Heart left ventricle (tissue), 16 donors: ENCODE results near the gene SPCS2. TPM values are rescaled to one million over a fixed set of nuclear protein-coding genes. Genes with fewer than 3 reads are reported as not detected.
"Not testable (repeated sequence)": the region's sequence is repeated elsewhere in the genome, so short reads cannot be mapped to it uniquely, and the experiment has no call there.

Source experiments
- ATAC-seq, 4 donors: fragments of 200-7000 bp; cut with Tn5 transposase; one replicate each; pipeline ENCODE4 v1.9.1; 2020 to 2022; ENCODE audit warnings: moderate library complexity in 4 of 4, mild to moderate bottlenecking in 3 of 4, moderate number of reproducible peaks in 1 of 4
- DNase-seq, 5 donors: peaks; one replicate each; pipeline ENCODE4 v3.0.0-alpha.2; 2020
- H3K27ac ChIP-seq, 12 donors: fragments of 200-600 bp; sonication (generic) in 4 of 12; one replicate each; pipeline versions ENCODE4 v1.5.0 to v1.8.0; 2016 to 2022; ENCODE audit warnings: mild to moderate bottlenecking in 2 of 12
- H3K27me3 ChIP-seq, 9 donors: fragments of 200-600 bp; sonication (generic) in 2 of 9; one replicate each; pipeline versions ENCODE4 v1.5.1 to v1.8.0; 2016 to 2022; ENCODE audit warnings: mild to moderate bottlenecking in 3 of 9
- H3K36me3 ChIP-seq, 9 donors: fragments of 200-600 bp; sonication (generic) in 2 of 9; one replicate each; pipeline versions ENCODE4 v1.5.0 to v1.8.0; 2018 to 2022; ENCODE audit warnings: mild to moderate bottlenecking in 2 of 9
- H3K4me1 ChIP-seq, 12 donors: fragments of 200-600 bp; sonication (generic) in 4 of 12; one replicate each; pipeline versions ENCODE4 v1.5.0 to v1.8.0; 2016 to 2022; ENCODE audit warnings: mild to moderate bottlenecking in 3 of 12
- H3K4me3 ChIP-seq, 12 donors: fragments of 200-600 bp; sonication (generic) in 4 of 12; one replicate each; pipeline versions ENCODE4 v1.5.0 to v1.8.0; 2017 to 2022; ENCODE audit warnings: mild to moderate bottlenecking in 9 of 12, moderate library complexity in 4 of 12
- H3K9me3 ChIP-seq, 12 donors: fragments of 200-600 bp; sonication (generic) in 4 of 12; one replicate each; pipeline versions ENCODE4 v1.5.0 to v1.8.0; 2016 to 2022; ENCODE audit warnings: mild to moderate bottlenecking in 1 of 12
- CTCF ChIP-seq, 12 donors: fragments of 200-600 bp; sonication (generic) in 4 of 12; IDR thresholded peaks; one replicate each; pipeline versions ENCODE4 v1.5.0 to v1.8.0; 2018 to 2022; ENCODE audit warnings: antibody characterized with exemption in 12 of 12, mild to moderate bottlenecking in 5 of 12
- POLR2A ChIP-seq, 2 donors: fragments of 450-650 bp; IDR thresholded peaks; one replicate each; pipeline ENCODE4 v1.6.1; 2017; ENCODE audit warnings: antibody characterized with exemption in 2 of 2, mild to moderate bottlenecking in 2 of 2, moderate library complexity in 2 of 2
- WGBS, 4 donors: extraction: QIAGEN DNeasy Blood & Tissue Kit in 2 of 4; methylation state at CpG; one replicate each; pipeline versions ENCODE4 v1.1.5 to v1.1.7; 2013 to 2018; 5-methylcytosine and 5-hydroxymethylcytosine counted together
- intact Hi-C, 10 donors: fragments of 100-400 bp; cut with DNase I; formaldehyde crosslinking; loops; one replicate each; pipeline versions ENCODE4 v1.11.1 to v1.14.2; 2022
- polyA plus RNA-seq, 2 donors: library from polyadenylated mRNA; stranded (reverse); fragments of 200-250 nt; gene quantifications; one replicate each; pipeline ENCODE4 v1.2.3, GENCODE V29; 2013
- total RNA-seq, 9 donors: library from RNA; depleted of rRNA in 2 of 9; stranded (reverse); fragments of >200 nt in 2 of 9; fragmentation: NEBNext Ultra II Directional in 3 of 9; extraction: Animal tissue kit (Norgen Biotek cat#: 25700) in 3 of 9; gene quantifications; one replicate each; pipeline versions ENCODE4 v1.1.0 to v1.2.4, GENCODE V29; 2016 to 2023
- donor health status: ischemic (EF 13 %, LVEDD 7.1; RV severe dilation, severe dysfunction).
- donor health status: healthy with polysubstance abuse.
- donor health status: DM: no; HTN: yes; CAD: no.
- donor health status: DM: no; HTN: no; CAD: no.
- donor health status: ischemic (EF 25% LVEDD 6.9; RV normal size, moderate dysfunction).
- donor health status: ischemic (EF 25% LVEDD 5.7; RV mildly dilated, moderate dysfunction).
- donor health status: healthy.
- donor health status: DM: yes; HTN: yes; CAD: no.
- donor health status: ischemic (EF 35%, LVEDD 5.7; RV mildly dilated, moderate dysfunction).
- donor health status: nonischemic (EF 11% LVEDD 7.7; RV severe dilation, severe dysfunction).
- donor health status: DM: yes; HTN: yes; CAD: no.
- donor health status: PGD.
- donor health status: ischemic (EF 29% LVEDD 5.4; RV normal size, mild dysfunction).
- donor health status: nonischemic (EF 23%, LVEDD 6.1; RV moderate dilation, normal function).

SPCS2 gene
- total and polyA plus RNA-seq, 11 donors, result 21.8 to 136 (median 109) TPM

- intact Hi-C loops, result no loop called here
- no peak for ATAC-seq
Observed at GRCh38 chr11:75013051-75013450, 64.0 kb downstream of the SPCS2 start.

GRCh38 chr11:75014129-75014528 lies 65.1 kb downstream of the SPCS2 start:
- H3K4me3 ChIP-seq, result no peak overlapping the region
- 0 to 15% (median 10%) methylated on average over 1 of the region's 1 CpG for WGBS, 4 donors
- H3K27ac ChIP-seq, result peak overlapping the region in 8 of 12 donors; percentile 10 to 82 (median 40)
- peaks cover 0 to 6% (median 0%) of the 10 kb centered on the region in 12 donors for H3K9me3 ChIP-seq
- ATAC-seq (peak; percentile 83 to 92 (median 86)), DNase-seq (peak in 3 of 5 donors; percentile 26 to 47 (median 36))
- no peak for TF ChIP-seq POLR2A (IDR thresholded peaks at IDR 0.05)
- no peak for TF ChIP-seq CTCF (IDR thresholded peaks at IDR 0.05)
- H3K27me3 ChIP-seq, result no peaks in the 10 kb centered on the region
- intact Hi-C loops, result no loop called here
- H3K36me3 ChIP-seq, result peaks cover 0 to 16% (median 3%) of the 10 kb centered on the region in 9 donors
- peaks cover 0 to 16% (median 4%) of the 10 kb centered on the region in 12 donors for H3K4me1 ChIP-seq

More at GRCh38 chr11:75013051-75013450, 64.0 kb downstream of the SPCS2 start:
- Histone ChIP-seq H3K27ac (peak overlapping the region in 2 of 12 donors; percentile 35 to 82), H3K27me3 (no peaks in the 10 kb centered on the region), H3K4me3 (no peak overlapping the region), H3K4me1 (peaks cover 0 to 16% (median 4%) of the 10 kb centered on the region in 12 donors), H3K9me3 (peaks cover 0 to under 1% (median 0%) of the 10 kb centered on the region in 12 donors), H3K36me3 (peaks cover 0 to 27% (median 4%) of the 10 kb centered on the region in 9 donors)
- DNase-seq, result no peak
- TF ChIP-seq POLR2A (IDR thresholded peaks at IDR 0.05) (no peak), CTCF (IDR thresholded peaks at IDR 0.05) (no peak)

GRCh38 chr11:75019200-75019599 lies 70.1 kb downstream of the SPCS2 start:
- H3K27me3 ChIP-seq, H3K36me3 ChIP-seq, H3K9me3 ChIP-seq, H3K4me3 ChIP-seq, H3K27ac ChIP-seq, DNase-seq, intact Hi-C loops, ATAC-seq: not testable (repeated sequence)
- 85 to 98% (median 95%) methylated on average over 3 of the region's 3 CpGs for WGBS, 4 donors
- peaks cover 0 to 24% (median 5%) of the 10 kb centered on the region in 12 donors for H3K4me1 ChIP-seq

- WGBS, 4 donors, result 75 to 83% (median 79%) methylated on average over 5 of the region's 5 CpGs
- not testable (repeated sequence) for H3K9me3 ChIP-seq, DNase-seq, H3K27me3 ChIP-seq, H3K27ac ChIP-seq, H3K36me3 ChIP-seq, H3K4me3 ChIP-seq, ATAC-seq
- intact Hi-C loops, result loop anchor here in 5 of 10 donors (2.0 to 5.0 kb wide), 3 partner anchors 73 to 228 kb away; partner anchors contain the start of genes SPCS2 (in 1 of the 5) and XRRA1 (in 1 of the 5)
- H3K4me1 ChIP-seq, result peaks cover 0 to 22% (median 5%) of the 10 kb centered on the region in 12 donors
Observed at GRCh38 chr11:75020328-75020727, 71.3 kb downstream of the SPCS2 start.

- no peak for DNase-seq
- TF ChIP-seq CTCF (IDR thresholded peaks at IDR 0.05) (no peak), POLR2A (IDR thresholded peaks at IDR 0.05) (no peak)
- 84 to 91% (median 86%) methylated on average over 3 of the region's 3 CpGs for WGBS, 4 donors
- H3K27me3 ChIP-seq, result no peaks in the 10 kb centered on the region
- no peak for ATAC-seq
- no peak overlapping the region for H3K4me3 ChIP-seq
- no peaks in the 10 kb centered on the region for H3K36me3 ChIP-seq
- H3K9me3 ChIP-seq, result peaks cover 0 to 8% (median 0%) of the 10 kb centered on the region in 12 donors
- peak overlapping the region in 5 of 12 donors; percentile 30 to 64 (median 46) for H3K27ac ChIP-seq
- peaks cover 0 to 22% (median 5%) of the 10 kb centered on the region in 12 donors for H3K4me1 ChIP-seq
- intact Hi-C loops, result loop anchor here in 8 of 10 donors (2.0 to 5.0 kb wide), 3 partner anchors 75 to 227 kb away; partner anchors contain the start of genes SPCS2 (in 1 of the 8) and XRRA1 (in 1 of the 8)
Observed at GRCh38 chr11:75022296-75022695, 73.2 kb downstream of the SPCS2 start.
